Measurements from ENCODE around the gene DKK3.

DNA sequence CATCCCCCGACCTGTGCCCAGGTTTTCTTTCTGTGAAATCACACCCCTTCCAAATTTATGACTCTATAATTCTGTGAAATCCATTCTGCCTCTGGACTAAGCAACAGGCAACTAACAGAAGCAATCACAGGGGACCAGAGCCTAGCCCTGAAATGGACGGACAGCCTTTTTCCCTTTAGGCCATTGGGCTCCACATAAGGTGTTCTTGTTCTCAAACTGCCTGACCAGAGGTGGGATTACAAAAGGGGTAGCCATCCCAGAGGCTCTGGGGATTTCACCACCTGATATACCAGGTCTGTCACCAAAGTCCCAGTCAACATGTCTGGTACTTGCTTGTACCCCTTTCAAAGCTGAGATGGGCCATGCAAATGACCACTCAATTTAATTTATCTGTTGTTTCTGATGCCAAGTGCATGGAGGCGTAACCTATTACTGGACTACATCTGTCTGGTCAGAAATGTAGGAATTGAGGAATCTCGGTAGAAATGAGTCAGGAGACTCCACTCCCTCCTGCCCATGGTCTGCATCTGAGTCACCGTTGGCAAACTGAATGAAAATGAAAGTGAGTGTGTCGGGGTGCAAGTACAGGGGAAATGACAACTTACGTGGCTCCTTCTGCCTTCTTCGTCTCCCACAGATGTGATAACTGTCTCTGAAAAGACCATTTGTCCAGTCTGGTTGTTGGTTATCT lies 10.2 kb downstream of the DKK3 start:
- TF ChIP-seq, protein P1, sequence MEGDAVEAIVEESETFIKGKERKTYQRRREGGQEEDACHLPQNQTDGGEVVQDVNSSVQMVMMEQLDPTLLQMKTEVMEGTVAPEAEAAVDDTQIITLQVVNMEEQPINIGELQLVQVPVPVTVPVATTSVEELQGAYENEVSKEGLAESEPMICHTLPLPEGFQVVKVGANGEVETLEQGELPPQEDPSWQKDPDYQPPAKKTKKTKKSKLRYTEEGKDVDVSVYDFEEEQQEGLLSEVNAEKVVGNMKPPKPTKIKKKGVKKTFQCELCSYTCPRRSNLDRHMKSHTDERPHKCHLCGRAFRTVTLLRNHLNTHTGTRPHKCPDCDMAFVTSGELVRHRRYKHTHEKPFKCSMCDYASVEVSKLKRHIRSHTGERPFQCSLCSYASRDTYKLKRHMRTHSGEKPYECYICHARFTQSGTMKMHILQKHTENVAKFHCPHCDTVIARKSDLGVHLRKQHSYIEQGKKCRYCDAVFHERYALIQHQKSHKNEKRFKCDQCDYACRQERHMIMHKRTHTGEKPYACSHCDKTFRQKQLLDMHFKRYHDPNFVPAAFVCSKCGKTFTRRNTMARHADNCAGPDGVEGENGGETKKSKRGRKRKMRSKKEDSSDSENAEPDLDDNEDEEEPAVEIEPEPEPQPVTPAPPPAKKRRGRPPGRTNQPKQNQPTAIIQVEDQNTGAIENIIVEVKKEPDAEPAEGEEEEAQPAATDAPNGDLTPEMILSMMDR (IDR thresholded peaks at IDR 0.05; ENCODE audit: low read depth, low read length, missing input control), result no peak
- TF ChIP-seq EGR1 (IDR thresholded peaks at IDR 0.05; ENCODE audit: low read depth in 2 of 2) (no peak), RAD21 (IDR thresholded peaks at IDR 0.05) (no peak), GABPA (IDR thresholded peaks at IDR 0.05 in 1 of 2, conservative IDR thresholded peaks at IDR 0.05 in 1 of 2) (no peak), NR2F2 (IDR thresholded peaks at IDR 0.05) (no peak), RXRA (IDR thresholded peaks at IDR 0.05) (no peak), YY1 (IDR thresholded peaks at IDR 0.05) (no peak), FOXA1 (IDR thresholded peaks at IDR 0.05) (no peak), TAF1 (conservative IDR thresholded peaks at IDR 0.05) (no peak), SP1 (IDR thresholded peaks at IDR 0.05) (no peak), JUND (IDR thresholded peaks at IDR 0.05) (no peak)
- TF ChIP-seq, protein P2, sequence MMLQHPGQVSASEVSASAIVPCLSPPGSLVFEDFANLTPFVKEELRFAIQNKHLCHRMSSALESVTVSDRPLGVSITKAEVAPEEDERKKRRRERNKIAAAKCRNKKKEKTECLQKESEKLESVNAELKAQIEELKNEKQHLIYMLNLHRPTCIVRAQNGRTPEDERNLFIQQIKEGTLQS (IDR thresholded peaks at IDR 0.05), result no peak
- TF ChIP-seq, protein P3, sequence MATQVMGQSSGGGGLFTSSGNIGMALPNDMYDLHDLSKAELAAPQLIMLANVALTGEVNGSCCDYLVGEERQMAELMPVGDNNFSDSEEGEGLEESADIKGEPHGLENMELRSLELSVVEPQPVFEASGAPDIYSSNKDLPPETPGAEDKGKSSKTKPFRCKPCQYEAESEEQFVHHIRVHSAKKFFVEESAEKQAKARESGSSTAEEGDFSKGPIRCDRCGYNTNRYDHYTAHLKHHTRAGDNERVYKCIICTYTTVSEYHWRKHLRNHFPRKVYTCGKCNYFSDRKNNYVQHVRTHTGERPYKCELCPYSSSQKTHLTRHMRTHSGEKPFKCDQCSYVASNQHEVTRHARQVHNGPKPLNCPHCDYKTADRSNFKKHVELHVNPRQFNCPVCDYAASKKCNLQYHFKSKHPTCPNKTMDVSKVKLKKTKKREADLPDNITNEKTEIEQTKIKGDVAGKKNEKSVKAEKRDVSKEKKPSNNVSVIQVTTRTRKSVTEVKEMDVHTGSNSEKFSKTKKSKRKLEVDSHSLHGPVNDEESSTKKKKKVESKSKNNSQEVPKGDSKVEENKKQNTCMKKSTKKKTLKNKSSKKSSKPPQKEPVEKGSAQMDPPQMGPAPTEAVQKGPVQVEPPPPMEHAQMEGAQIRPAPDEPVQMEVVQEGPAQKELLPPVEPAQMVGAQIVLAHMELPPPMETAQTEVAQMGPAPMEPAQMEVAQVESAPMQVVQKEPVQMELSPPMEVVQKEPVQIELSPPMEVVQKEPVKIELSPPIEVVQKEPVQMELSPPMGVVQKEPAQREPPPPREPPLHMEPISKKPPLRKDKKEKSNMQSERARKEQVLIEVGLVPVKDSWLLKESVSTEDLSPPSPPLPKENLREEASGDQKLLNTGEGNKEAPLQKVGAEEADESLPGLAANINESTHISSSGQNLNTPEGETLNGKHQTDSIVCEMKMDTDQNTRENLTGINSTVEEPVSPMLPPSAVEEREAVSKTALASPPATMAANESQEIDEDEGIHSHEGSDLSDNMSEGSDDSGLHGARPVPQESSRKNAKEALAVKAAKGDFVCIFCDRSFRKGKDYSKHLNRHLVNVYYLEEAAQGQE (IDR thresholded peaks at IDR 0.05), result no peak
